Neural progenitor cell (in vitro differentiated cells): ENCODE data around the gene RPS6KA2. TPM values are rescaled to one million over a fixed set of nuclear protein-coding genes. Genes with fewer than 3 reads are reported as not detected.
"Not testable (repeated sequence)": the region's sequence is repeated elsewhere in the genome, so short reads cannot be mapped to it uniquely, and the experiment has no call there.

Experiments
- DNase-seq: peaks from one replicate; pipeline ENCODE4 v3.0.0-alpha.2; 2016; ENCODE audit warnings: low spot score
- H2AFZ ChIP-seq: fragments of 200-600 bp; sonication (generic); replicated peaks from 2 replicates; pipeline ENCODE4 v1.6.1; 2016; ENCODE audit warnings: antibody characterized with exemption
- H3F3A ChIP-seq: fragments of 200-600 bp; sonication (generic); 2 replicates; pipeline ENCODE4 v1.6.1; 2016; ENCODE audit warnings: antibody characterized with exemption, low read depth
- H3K27ac ChIP-seq: fragments of 200-600 bp; sonication (generic); 2 replicates; pipeline ENCODE4 v1.5.1; 2016; ENCODE audit warnings: mild to moderate bottlenecking
- H3K27me3 ChIP-seq: fragments of 200-600 bp; sonication (generic); 2 replicates; pipeline ENCODE4 v1.6.1; 2016; ENCODE audit warnings: mild to moderate bottlenecking, moderate library complexity
- H3K36me3 ChIP-seq: fragments of 200-600 bp; sonication (generic); 2 replicates; pipeline ENCODE4 v1.5.1; 2016
- H3K4me1 ChIP-seq: fragments of 200-600 bp; sonication (generic); 2 replicates; pipeline ENCODE4 v1.6.1; 2016; ENCODE audit warnings: mixed run types
- H3K4me2 ChIP-seq: fragments of 200-600 bp; sonication (generic); 2 replicates; pipeline ENCODE4 v1.6.1; 2016
- H3K4me3 ChIP-seq: fragments of 200-600 bp; sonication (generic); 2 replicates; pipeline ENCODE4 v1.5.1; 2016
- H3K79me2 ChIP-seq: fragments of 200-600 bp; sonication (generic); 2 replicates; pipeline ENCODE4 v1.6.1; 2016; ENCODE audit warnings: low read depth
- H3K9ac ChIP-seq: fragments of 200-600 bp; sonication (generic); 2 replicates; pipeline ENCODE4 v1.6.1; 2016
- H3K9me3 ChIP-seq: fragments of 200-600 bp; sonication (generic); 2 replicates; pipeline ENCODE4 v1.5.1; 2016; ENCODE audit warnings: low read depth
- H4K20me1 ChIP-seq: fragments of 200-600 bp; sonication (generic); 2 replicates; pipeline ENCODE4 v1.6.1; 2016; ENCODE audit warnings: low read depth
- H3K27ac Mint-ChIP-seq: 3 replicates; pipeline ENCODE4 v1.8.0; 2021; ENCODE audit warnings: mixed read lengths
- H3K27me3 Mint-ChIP-seq: 2 replicates; pipeline ENCODE4 v1.8.0; 2022; ENCODE audit warnings: low read depth, mild to moderate bottlenecking, inconsistent platforms, moderate library complexity, mixed read lengths; ENCODE audit not compliant: insufficient read depth
- H3K36me3 Mint-ChIP-seq: 3 replicates; pipeline ENCODE4 v1.8.0; 2021; ENCODE audit warnings: mixed read lengths
- H3K4me1 Mint-ChIP-seq: 3 replicates; pipeline ENCODE4 v1.8.0; 2021; ENCODE audit warnings: mixed read lengths
- H3K4me3 Mint-ChIP-seq: 3 replicates; pipeline ENCODE4 v1.8.0; 2021; ENCODE audit warnings: mild to moderate bottlenecking, moderate library complexity, mixed read lengths
- H3K9me3 Mint-ChIP-seq: 3 replicates; pipeline ENCODE4 v1.8.0; 2020; ENCODE audit warnings: mixed read lengths
- CTCF ChIP-seq: fragments of 200-600 bp; sonication (generic); IDR thresholded peaks from 2 replicates; pipeline ENCODE4 v1.5.1; 2017; ENCODE audit warnings: antibody characterized with exemption, mild to moderate bottlenecking
- EZH2 ChIP-seq: fragments of 200-600 bp; sonication (generic); IDR thresholded peaks from 2 replicates; pipeline ENCODE4 v1.6.1; 2017; ENCODE audit warnings: antibody characterized with exemption, mild to moderate bottlenecking, moderate library complexity
- EZH2phosphoT487 ChIP-seq: fragments of 200-600 bp; sonication (generic); IDR thresholded peaks from 2 replicates; pipeline ENCODE4 v1.6.1; 2017; ENCODE audit warnings: antibody characterized with exemption
- total RNA-seq: library from RNA; depleted of rRNA; stranded (reverse); fragments of >200 nt; gene quantifications from 2 replicates; pipeline ENCODE4 v1.2.3, GENCODE V29; 2015; ENCODE audit warnings: low replicate concordance

Gene RPS6KA2
- total RNA-seq, 1 donor from 2014 or later = 8.2 TPM

GRCh38 chr6:166530211-166531095, 96.6 kb downstream of the RPS6KA2 start:
- Mint-ChIP-seq H3K4me1 (peaks cover 6% of the 10 kb centered on the region), H3K9me3 (no peaks in the 10 kb centered on the region), H3K27ac (no peak overlapping the region), H3K27me3 (peaks cover 5% of the 10 kb centered on the region), H3K4me3 (no peak overlapping the region), H3K36me3 (peaks cover 27% of the 10 kb centered on the region)
- Histone ChIP-seq H2AFZ (no peak overlapping the region), H3K9ac (no peak overlapping the region), H3K9me3 (no peaks in the 10 kb centered on the region), H3K27ac (no peak overlapping the region), H3F3A (no peaks in the 10 kb centered on the region), H3K36me3 (no peaks in the 10 kb centered on the region), H3K4me3 (no peak overlapping the region), H3K27me3 (no peaks in the 10 kb centered on the region), H3K79me2 (no peaks in the 10 kb centered on the region), H3K4me1 (no peaks in the 10 kb centered on the region), H3K4me2 (no peak overlapping the region), H4K20me1 (no peaks in the 10 kb centered on the region)
- TF ChIP-seq CTCF (no peak), EZH2 (no peak), EZH2phosphoT487 (no peak)
- DNase-seq = no peak

- no peak overlapping the region for H2AFZ ChIP-seq
- no peak overlapping the region for H3K4me2 ChIP-seq
- H3K36me3 Mint-ChIP-seq = peaks cover 30% of the 10 kb centered on the region
- no peaks in the 10 kb centered on the region for H3K79me2 ChIP-seq
- no peaks in the 10 kb centered on the region for H3F3A ChIP-seq
- H3K9ac ChIP-seq = no peak overlapping the region
- peaks cover 6% of the 10 kb centered on the region for H3K4me1 Mint-ChIP-seq
- DNase-seq = no peak
- H3K4me3 ChIP-seq = no peak overlapping the region
- no peaks in the 10 kb centered on the region for H3K9me3 ChIP-seq
- no peak overlapping the region for H3K4me3 Mint-ChIP-seq
- H3K4me1 ChIP-seq = no peaks in the 10 kb centered on the region
- H3K27ac Mint-ChIP-seq = no peak overlapping the region
- TF ChIP-seq CTCF = no peak
- no peak for TF ChIP-seq EZH2
- TF ChIP-seq EZH2phosphoT487 = no peak
- H3K27me3 ChIP-seq = no peaks in the 10 kb centered on the region
- H3K27me3 Mint-ChIP-seq = peaks cover 2% of the 10 kb centered on the region
- no peaks in the 10 kb centered on the region for H3K9me3 Mint-ChIP-seq
- H4K20me1 ChIP-seq = no peaks in the 10 kb centered on the region
- H3K27ac ChIP-seq = no peak overlapping the region
- H3K36me3 ChIP-seq = no peaks in the 10 kb centered on the region
Measured at GRCh38 chr6:166529586-166529985, 97.5 kb downstream of the RPS6KA2 start.

- not testable (repeated sequence) for H3K79me2 ChIP-seq, H3K27me3 Mint-ChIP-seq, H3K9me3 Mint-ChIP-seq, H3K9me3 ChIP-seq, H3K36me3 ChIP-seq, H3K4me3 Mint-ChIP-seq, H3K4me1 Mint-ChIP-seq, H4K20me1 ChIP-seq, H3K27ac ChIP-seq, H3K4me1 ChIP-seq, H3K9ac ChIP-seq, H3K4me3 ChIP-seq, H3K27me3 ChIP-seq, H2AFZ ChIP-seq, DNase-seq, H3K27ac Mint-ChIP-seq, H3K4me2 ChIP-seq, H3F3A ChIP-seq
- H3K36me3 Mint-ChIP-seq = peaks cover 30% of the 10 kb centered on the region
Measured at GRCh38 chr6:166529058-166529457, 98.0 kb downstream of the RPS6KA2 start.

- no peaks in the 10 kb centered on the region for H3K36me3 ChIP-seq
- H3K4me1 ChIP-seq = no peaks in the 10 kb centered on the region
- TF ChIP-seq CTCF = no peak
- no peak for TF ChIP-seq EZH2phosphoT487
- TF ChIP-seq EZH2 = no peak
- Mint-ChIP-seq H3K4me3 (no peak overlapping the region), H3K36me3 (peaks cover 30% of the 10 kb centered on the region), H3K9me3 (no peaks in the 10 kb centered on the region), H3K27me3 (peaks cover 5% of the 10 kb centered on the region), H3K27ac (no peak overlapping the region), H3K4me1 (peaks cover 6% of the 10 kb centered on the region)
- H3K79me2 ChIP-seq = no peaks in the 10 kb centered on the region
- no peak for DNase-seq
- H4K20me1 ChIP-seq = no peaks in the 10 kb centered on the region
- no peaks in the 10 kb centered on the region for H3F3A ChIP-seq
- H3K4me2 ChIP-seq = no peak overlapping the region
- H2AFZ ChIP-seq = no peak overlapping the region
- H3K9ac ChIP-seq = no peak overlapping the region
- no peak overlapping the region for H3K27ac ChIP-seq
- H3K4me3 ChIP-seq = no peak overlapping the region
- no peaks in the 10 kb centered on the region for H3K27me3 ChIP-seq
- H3K9me3 ChIP-seq = no peaks in the 10 kb centered on the region
Measured at GRCh38 chr6:166527849-166528248, 99.2 kb downstream of the RPS6KA2 start.
